Body of pancreas (tissue), 4 donors: Measurements from ENCODE around the gene LRRC56. TPM values are rescaled to one million over a fixed set of nuclear protein-coding genes. Genes with fewer than 3 reads are reported as not detected.

Experiments
- ATAC-seq: fragments of 150-250 bp; one replicate; pipeline ENCODE4 v1.9.1; 2016
- DNase-seq, 4 donors: peaks; one replicate each; pipeline ENCODE4 v3.0.0-alpha.2; 2019
- H3K27ac ChIP-seq, 4 donors: fragments of 200-600 bp; sonication (generic); 1 replicate in 3 of 4; 2 replicates in 1 of 4; pipeline versions ENCODE4 v1.5.1 to v1.6.1; 2016 to 2019; ENCODE audit warnings: mild to moderate bottlenecking in 1 of 4, mixed read lengths in 1 of 4, moderate library complexity in 1 of 4
- H3K27me3 ChIP-seq, 2 donors: fragments of 200-600 bp; sonication (generic); one replicate each; pipeline ENCODE4 v1.6.0; 2016; ENCODE audit warnings: mild to moderate bottlenecking in 1 of 2
- H3K36me3 ChIP-seq, 2 donors: fragments of 200-600 bp; sonication (generic); replicated peaks in 1 of 2; 2 replicates each; pipeline ENCODE4 v1.5.1; 2016; ENCODE audit warnings: low read depth in 2 of 2; ENCODE audit not compliant: insufficient read depth in 1 of 2
- H3K4me1 ChIP-seq: fragments of 200-600 bp; sonication (generic); one replicate; pipeline ENCODE4 v1.6.0; 2016
- H3K4me3 ChIP-seq, 2 donors: fragments of 200-600 bp; sonication (generic); 1 replicate in 1 of 2; 2 replicates in 1 of 2; pipeline ENCODE4 v1.5.1; 2016 to 2019
- H3K9me3 ChIP-seq, 3 donors: fragments of 200-600 bp; sonication (generic); 1 replicate in 2 of 3; 2 replicates in 1 of 3; pipeline ENCODE4 v1.5.1; 2016
- CTCF ChIP-seq, 7 experiments: fragments of 450-650 bp in 4 of 7; fragments of 200-600 bp in 3 of 7; sonication (generic) in 3 of 7; IDR thresholded peaks; one replicate each; pipeline ENCODE4 v1.5.1; 2016 to 2019; ENCODE audit warnings: antibody characterized with exemption in 7 of 7
- POLR2A ChIP-seq, 3 donors: fragments of 450-650 bp; IDR thresholded peaks; one replicate each; pipeline ENCODE4 v1.6.1; 2016; ENCODE audit warnings: antibody characterized with exemption in 3 of 3, mild to moderate bottlenecking in 2 of 3
- WGBS, 2 donors: methylation state at CpG; one replicate each; pipeline ENCODE4 v1.1.5; 2017; 5-methylcytosine and 5-hydroxymethylcytosine counted together
- intact Hi-C: fragments of 100-400 bp; cut with DNase I; formaldehyde crosslinking; loops from one replicate; pipeline ENCODE4 v1.15.1; 2023
- total RNA-seq, 2 donors: library from RNA; depleted of rRNA; stranded (reverse); fragments of >200 nt; gene quantifications; one replicate each; pipeline ENCODE4 v1.1.0, GENCODE V29; 2016

LRRC56 gene
- total RNA-seq, 2 donors from 2014 or later, result 1.6 to 2.3 TPM

DNA sequence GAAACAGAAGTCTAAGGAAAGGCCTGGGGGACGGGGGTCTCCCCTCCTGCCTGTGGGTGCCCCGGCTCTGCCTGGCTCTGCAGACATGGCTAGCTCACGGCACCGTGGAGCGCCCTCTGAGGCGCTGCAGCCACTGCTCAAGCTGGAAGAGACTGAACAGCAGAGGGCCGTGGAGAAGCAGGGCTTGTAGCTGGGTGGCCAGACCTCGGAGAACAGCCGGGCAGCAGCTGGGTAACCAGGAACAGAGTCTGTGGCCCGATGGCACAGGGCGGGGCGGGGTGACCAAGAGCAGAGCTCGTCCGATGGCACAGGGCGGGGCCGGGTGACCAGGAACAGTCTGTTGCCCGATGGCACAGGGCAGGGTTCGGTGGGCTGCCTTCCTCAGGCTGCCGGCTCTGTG lies 48.3 kb upstream of the LRRC56 start:
- no peaks in the 10 kb centered on the region for H3K27me3 ChIP-seq
- no peaks in the 10 kb centered on the region for H3K4me1 ChIP-seq
- no peak overlapping the region for H3K27ac ChIP-seq
- H3K9me3 ChIP-seq, result no peaks in the 10 kb centered on the region
- H3K4me3 ChIP-seq, result no peak overlapping the region
- DNase-seq, result no peak
- 90 to 95% methylated on average over 9 to 12 of the region's 19 CpGs for WGBS, 2 donors
- H3K36me3 ChIP-seq, result peaks cover 0 to 4% of the 10 kb centered on the region in 2 donors
- no peak for ATAC-seq
- intact Hi-C loops, result no loop called here
- no peak for TF ChIP-seq POLR2A (IDR thresholded peaks at IDR 0.05)

DNA sequence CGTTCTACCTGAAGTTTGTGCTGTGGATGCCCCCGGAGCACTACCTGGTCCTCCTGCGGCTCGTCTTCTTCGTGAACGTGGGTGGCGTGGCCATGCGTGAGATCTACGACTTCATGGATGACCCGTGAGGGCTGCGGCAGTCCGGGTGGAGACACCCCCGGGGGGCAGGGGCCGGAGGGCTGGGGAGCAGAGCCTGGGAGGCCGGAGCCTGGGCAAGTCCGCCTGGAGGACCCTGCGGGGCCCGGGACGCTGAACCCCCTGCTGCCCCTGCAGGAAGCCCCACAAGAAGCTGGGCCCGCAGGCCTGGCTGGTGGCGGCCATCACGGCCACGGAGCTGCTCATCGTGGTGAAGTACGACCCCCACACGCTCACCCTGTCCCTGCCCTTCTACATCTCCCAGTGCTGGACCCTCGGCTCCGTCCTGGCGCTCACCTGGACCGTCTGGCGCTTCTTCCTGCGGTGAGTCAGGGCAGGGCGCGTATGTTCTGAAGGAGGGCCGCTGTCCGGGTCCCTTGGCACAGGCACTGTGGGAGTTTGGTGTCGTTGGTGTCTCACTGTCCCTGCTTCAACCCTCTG lies 47.6 kb upstream of the LRRC56 start:
- 91 to 94% methylated on average over 9 to 37 of the region's 37 CpGs for WGBS, 2 donors
- H3K9me3 ChIP-seq, result no peaks in the 10 kb centered on the region
- no peaks in the 10 kb centered on the region for H3K27me3 ChIP-seq
- H3K4me3 ChIP-seq, result no peak overlapping the region
- no peak overlapping the region for H3K27ac ChIP-seq
- DNase-seq, result no peak
- intact Hi-C loops, result no loop called here
- H3K36me3 ChIP-seq, result peaks cover 0 to 9% of the 10 kb centered on the region in 2 donors
- no peaks in the 10 kb centered on the region for H3K4me1 ChIP-seq
- TF ChIP-seq POLR2A (IDR thresholded peaks at IDR 0.05) (no peak), CTCF (IDR thresholded peaks at IDR 0.05) (no peak)
- no peak for ATAC-seq

DNA sequence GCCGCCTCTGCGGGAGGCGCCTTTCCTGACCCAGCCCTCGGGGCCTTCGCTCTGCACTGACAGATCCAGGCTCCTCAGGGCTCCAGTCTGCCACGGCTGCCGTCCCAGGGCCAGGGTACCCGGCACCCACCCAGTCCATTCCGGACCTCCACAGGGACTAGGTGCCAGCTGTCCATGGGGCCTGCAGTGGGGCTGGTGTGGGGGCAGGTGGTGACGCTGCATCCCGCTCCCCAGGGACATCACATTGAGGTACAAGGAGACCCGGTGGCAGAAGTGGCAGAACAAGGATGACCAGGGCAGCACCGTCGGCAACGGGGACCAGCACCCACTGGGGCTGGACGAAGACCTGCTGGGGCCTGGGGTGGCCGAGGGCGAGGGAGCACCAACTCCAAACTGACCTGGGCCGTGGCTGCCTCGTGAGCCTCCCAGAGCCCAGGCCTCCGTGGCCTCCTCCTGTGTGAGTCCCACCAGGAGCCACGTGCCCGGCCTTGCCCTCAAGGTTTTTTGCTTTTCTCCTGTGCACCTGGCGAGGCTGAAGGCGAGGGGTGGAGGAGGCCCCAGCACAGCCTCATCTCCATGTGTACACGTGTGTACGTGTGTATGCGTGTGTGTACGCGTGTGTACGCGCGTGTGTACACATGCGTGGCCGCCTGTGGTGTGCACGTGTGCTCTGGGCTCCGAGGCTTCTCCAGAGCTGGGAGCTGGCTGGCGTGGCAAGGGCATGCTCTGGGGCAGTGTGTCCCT lies 47.0 kb upstream of the LRRC56 start:
- Histone ChIP-seq H3K36me3 (peaks cover 0 to 11% of the 10 kb centered on the region in 2 donors), H3K4me3 (no peak overlapping the region), H3K9me3 (no peaks in the 10 kb centered on the region), H3K4me1 (no peaks in the 10 kb centered on the region), H3K27me3 (no peaks in the 10 kb centered on the region), H3K27ac (no peak overlapping the region)
- intact Hi-C loops, result no loop called here
- TF ChIP-seq CTCF (IDR thresholded peaks at IDR 0.05) (no peak), POLR2A (IDR thresholded peaks at IDR 0.05) (no peak)
- DNase-seq (no peak), ATAC-seq (no peak)
- WGBS, 2 donors, result 87 to 90% methylated on average over 22 to 29 of the region's 38 CpGs

DNA sequence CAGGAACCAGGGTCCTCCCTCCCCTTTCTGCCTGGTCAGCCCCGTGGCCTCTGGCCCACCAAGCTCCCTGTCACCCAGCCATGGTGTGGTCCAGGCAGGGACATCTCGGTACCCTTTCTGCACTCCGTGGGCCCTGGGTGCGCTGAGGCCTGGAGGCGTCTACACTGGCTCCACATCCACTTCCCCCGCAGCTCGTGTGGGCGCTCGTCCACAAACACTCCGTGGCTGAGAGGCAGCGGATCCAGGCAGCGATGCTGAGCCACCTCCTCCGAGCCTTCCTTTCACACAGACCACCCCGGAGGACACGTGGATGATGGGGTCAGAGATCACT lies 46.4 kb upstream of the LRRC56 start:
- Histone ChIP-seq H3K4me1 (no peaks in the 10 kb centered on the region), H3K27ac (no peak overlapping the region), H3K36me3 (peaks cover 0 to 11% of the 10 kb centered on the region in 2 donors), H3K4me3 (no peak overlapping the region), H3K9me3 (no peaks in the 10 kb centered on the region), H3K27me3 (no peaks in the 10 kb centered on the region)
- WGBS, 2 donors, result 92 to 93% methylated on average over 7 to 15 of the region's 15 CpGs
- intact Hi-C loops, result no loop called here
- TF ChIP-seq POLR2A (IDR thresholded peaks at IDR 0.05) (no peak), CTCF (IDR thresholded peaks at IDR 0.05) (no peak)
- no peak for ATAC-seq
- no peak for DNase-seq

DNA sequence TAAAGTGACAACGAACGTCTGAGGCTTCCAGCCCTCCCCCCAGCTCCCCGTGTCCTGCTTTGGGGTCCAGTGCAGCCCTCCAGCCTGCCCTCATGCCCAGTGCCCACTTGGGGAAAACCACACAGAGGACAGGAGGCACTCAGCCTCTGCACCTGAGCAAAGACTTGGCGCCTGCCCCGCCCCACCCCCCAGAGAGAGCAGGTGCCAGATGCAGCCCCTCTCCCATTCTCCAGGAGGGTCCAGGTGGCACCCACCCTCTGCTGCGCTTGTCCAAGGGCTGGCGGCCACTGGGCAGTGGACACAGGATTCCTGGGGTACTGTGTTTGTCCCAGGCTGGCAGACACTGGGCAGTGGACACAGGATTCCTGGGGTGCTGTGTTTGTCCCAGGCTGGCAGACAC lies 46.0 kb upstream of the LRRC56 start:
- DNase-seq (no peak), ATAC-seq (no peak)
- Histone ChIP-seq H3K9me3 (no peaks in the 10 kb centered on the region), H3K27ac (no peak overlapping the region), H3K4me3 (no peak overlapping the region), H3K4me1 (no peaks in the 10 kb centered on the region), H3K36me3 (peaks cover 0 to 11% of the 10 kb centered on the region in 2 donors), H3K27me3 (no peaks in the 10 kb centered on the region)
- 68 to 86% methylated on average over 3 to 5 of the region's 7 CpGs for WGBS, 2 donors
- intact Hi-C loops, result no loop called here
- TF ChIP-seq CTCF (IDR thresholded peaks at IDR 0.05) (no peak), POLR2A (IDR thresholded peaks at IDR 0.05) (no peak)
